OCI-LY3 (cell line): ENCODE results near the gene MAMSTR.

ENCODE experiments used
- EZH2phosphoT487 ChIP-seq: fragments of 200-600 bp; shearing (Covaris generic); IDR thresholded peaks from 2 replicates; pipeline ENCODE4 v1.6.1; 2018; ENCODE audit warnings: antibody characterized with exemption, mixed run types, low read depth
- TF ChIP-seq, protein P1 (sequence below): fragments of 200-600, 300-600 bp; sonication (generic); IDR thresholded peaks from 2 replicates; pipeline ENCODE4 v1.5.1; 2014; ENCODE audit warnings: antibody characterized with exemption, low read length, low read depth

DNA sequence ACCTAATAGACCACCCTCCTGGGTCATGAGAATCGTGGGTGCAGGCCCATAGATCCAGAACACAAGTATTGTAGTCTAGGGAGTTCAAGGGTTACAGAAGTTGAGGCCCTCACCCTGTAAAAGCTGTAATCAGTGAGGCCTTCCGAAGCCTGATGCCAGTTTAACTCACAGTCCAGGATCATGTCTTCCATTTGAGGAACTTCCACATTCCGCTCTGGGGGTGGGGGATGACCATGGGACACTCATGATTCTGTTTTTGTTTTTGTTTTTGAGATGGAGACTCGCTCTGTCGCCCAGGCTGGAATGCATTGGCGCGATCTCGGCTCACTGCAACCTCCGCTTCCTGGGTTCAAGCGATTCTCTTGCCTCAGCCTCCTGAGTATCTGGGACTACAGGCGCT is 22.6 kb upstream of the MAMSTR start:
- TF ChIP-seq, protein P1, sequence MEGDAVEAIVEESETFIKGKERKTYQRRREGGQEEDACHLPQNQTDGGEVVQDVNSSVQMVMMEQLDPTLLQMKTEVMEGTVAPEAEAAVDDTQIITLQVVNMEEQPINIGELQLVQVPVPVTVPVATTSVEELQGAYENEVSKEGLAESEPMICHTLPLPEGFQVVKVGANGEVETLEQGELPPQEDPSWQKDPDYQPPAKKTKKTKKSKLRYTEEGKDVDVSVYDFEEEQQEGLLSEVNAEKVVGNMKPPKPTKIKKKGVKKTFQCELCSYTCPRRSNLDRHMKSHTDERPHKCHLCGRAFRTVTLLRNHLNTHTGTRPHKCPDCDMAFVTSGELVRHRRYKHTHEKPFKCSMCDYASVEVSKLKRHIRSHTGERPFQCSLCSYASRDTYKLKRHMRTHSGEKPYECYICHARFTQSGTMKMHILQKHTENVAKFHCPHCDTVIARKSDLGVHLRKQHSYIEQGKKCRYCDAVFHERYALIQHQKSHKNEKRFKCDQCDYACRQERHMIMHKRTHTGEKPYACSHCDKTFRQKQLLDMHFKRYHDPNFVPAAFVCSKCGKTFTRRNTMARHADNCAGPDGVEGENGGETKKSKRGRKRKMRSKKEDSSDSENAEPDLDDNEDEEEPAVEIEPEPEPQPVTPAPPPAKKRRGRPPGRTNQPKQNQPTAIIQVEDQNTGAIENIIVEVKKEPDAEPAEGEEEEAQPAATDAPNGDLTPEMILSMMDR = no peak
- no peak for TF ChIP-seq EZH2phosphoT487
